ENCODE results near the gene TMEM171. TPM values are rescaled to one million over a fixed set of nuclear protein-coding genes. Genes with fewer than 3 reads are reported as not detected.

Gene TMEM171
- total and polyA plus RNA-seq, 2 of the 8 experiments (the other 6 are each of a cell fraction or from before 2014, with no cell fraction given), result 1.0 to 2.2 TPM

- Histone ChIP-seq H3K23ac (ENCODE audit: insufficient read length) (no peak overlapping the region), H3K4ac (replicated peaks; ENCODE audit: insufficient read length, low read depth, low read length) (no peak overlapping the region), H3K9me3 (ENCODE audit: insufficient read depth in 2 of 2, low read depth in 1 of 2, low read length in 1 of 2) (peaks cover 4 to 7% of the 10 kb centered on the region in 2 experiments; a peak in 1 of 4 replicates), H4K8ac (ENCODE audit: extremely low read depth, insufficient read depth, low read length) (no peak overlapping the region), H2BK15ac (ENCODE audit: low read length) (no peak overlapping the region), H2AFZ (ENCODE audit: low read length) (no peak overlapping the region), H3K79me2 (ENCODE audit: control insufficient read depth in 1 of 2, insufficient read depth in 2 of 2, low read length in 2 of 2) (no peaks in the 10 kb centered on the region), H2BK120ac (replicated peaks; ENCODE audit: low read depth, low read length) (no peak overlapping the region), H3K4me2 (ENCODE audit: insufficient read depth in 1 of 2, low read depth in 2 of 2, low read length in 2 of 2) (no peak overlapping the region), H3K14ac (ENCODE audit: insufficient read length) (no peak overlapping the region), H3K36me3 (ENCODE audit: control insufficient read depth in 2 of 4, insufficient read depth in 4 of 4, low read length in 3 of 4) (no peaks in the 10 kb centered on the region), H2BK5ac (ENCODE audit: low read depth, low read length) (no peak overlapping the region), H3K9ac (replicated peaks in 1 of 4; ENCODE audit: extremely low read depth in 1 of 4, low read depth in 3 of 4, low read length in 3 of 4) (no peak overlapping the region), H4K5ac (ENCODE audit: insufficient read length, low read depth, low read length) (no peak overlapping the region), H2BK20ac (ENCODE audit: low read length) (no peak overlapping the region), H3K79me1 (ENCODE audit: low read depth, low read length) (no peaks in the 10 kb centered on the region), H2AK5ac (ENCODE audit: low read depth, low read length) (no peak overlapping the region), H3K27ac (ENCODE audit: low read depth, low read length) (no peak overlapping the region), H3K56ac (replicated peaks; ENCODE audit: insufficient read length, low read depth, low read length) (no peak overlapping the region), H2BK12ac (ENCODE audit: low read depth, low read length) (no peak overlapping the region), H3K23me2 (ENCODE audit: low read depth, low read length) (no peaks in the 10 kb centered on the region), H4K91ac (replicated peaks; ENCODE audit: insufficient read length, low read length) (no peak overlapping the region), H3K4me1 (replicated peaks in 1 of 4; ENCODE audit: control insufficient read depth in 3 of 4, insufficient read depth in 4 of 4, low read length in 3 of 4) (no peaks in the 10 kb centered on the region), H3K27me3 (replicated peaks in 1 of 4; ENCODE audit: control insufficient read depth in 3 of 4, extremely low read depth in 1 of 4, insufficient read depth in 3 of 4, low read length in 3 of 4) (no peaks in the 10 kb centered on the region), H4K20me1 (replicated peaks in 1 of 2; ENCODE audit: control insufficient read depth in 1 of 2, insufficient read depth in 2 of 2, low read length in 2 of 2) (no peaks in the 10 kb centered on the region), H3K18ac (ENCODE audit: extremely low read depth, low read length) (no peak overlapping the region), H3K4me3 (ENCODE audit: extremely low read depth in 1 of 4, insufficient read depth in 2 of 4, low read depth in 3 of 4, low read length in 4 of 4) (no peak overlapping the region)
- no peak for DNase-seq (ENCODE audit: low read depth in 1 of 2, low spot score in 2 of 2)
- no peak for FAIRE-seq
- CTCF ChIA-PET (ENCODE audit: partially characterized antibody), result interaction anchor here (1.0 to 2.7 kb wide), 4 partner anchors 12 to 120 kb away, joined by 4 to 18 read pairs (median 7); no protein-coding TSS in a partner anchor
- no peak for TF ChIP-seq CHD1 (IDR thresholded peaks at IDR 0.05; ENCODE audit: low read depth, low read length)
- TF ChIP-seq EGR1 (IDR thresholded peaks at IDR 0.05; ENCODE audit: borderline replicate concordance, low read depth, low read length), result no peak
- TF ChIP-seq BCL11A (IDR thresholded peaks at IDR 0.05; ENCODE audit: low read depth in 2 of 2, low read length in 2 of 2), result no peak
- no peak for TF ChIP-seq E2F6 (IDR thresholded peaks at IDR 0.05)
- 80% methylated on average over 1 of the region's 1 CpG; no CpG with 5 or more reads in 1 of the 2 experiments for WGBS, 2 experiments (ENCODE audit: extremely low coverage in 1 of 2, insufficient coverage in 1 of 2, insufficient read length in 1 of 2, insufficient replicate concordance in 2 of 2, low coverage in 1 of 2, low lambda C conversion rate in 2 of 2, missing lambda C conversion rate in 1 of 2)
- POLR2A ChIA-PET (ENCODE audit: partially characterized antibody), result no interaction called here
Measured at GRCh38 chr5:73096239-73096575, 24.2 kb upstream of the TMEM171 start.
